NCI-H2196 treated with DMSO at 0.1 percent for 48 hours (cell line): ENCODE results near the gene SSH2.
"Not testable (repeated sequence)": the region's sequence is repeated elsewhere in the genome, so short reads cannot be mapped to it uniquely, and the experiment has no call there.

ENCODE experiments used
- DNase-seq: peaks from one replicate; lab custom pipeline; 2025; ENCODE audit not compliant: unreplicated experiment; lab: John Stamatoyannopoulos, UW

Gene SSH2, protein sequence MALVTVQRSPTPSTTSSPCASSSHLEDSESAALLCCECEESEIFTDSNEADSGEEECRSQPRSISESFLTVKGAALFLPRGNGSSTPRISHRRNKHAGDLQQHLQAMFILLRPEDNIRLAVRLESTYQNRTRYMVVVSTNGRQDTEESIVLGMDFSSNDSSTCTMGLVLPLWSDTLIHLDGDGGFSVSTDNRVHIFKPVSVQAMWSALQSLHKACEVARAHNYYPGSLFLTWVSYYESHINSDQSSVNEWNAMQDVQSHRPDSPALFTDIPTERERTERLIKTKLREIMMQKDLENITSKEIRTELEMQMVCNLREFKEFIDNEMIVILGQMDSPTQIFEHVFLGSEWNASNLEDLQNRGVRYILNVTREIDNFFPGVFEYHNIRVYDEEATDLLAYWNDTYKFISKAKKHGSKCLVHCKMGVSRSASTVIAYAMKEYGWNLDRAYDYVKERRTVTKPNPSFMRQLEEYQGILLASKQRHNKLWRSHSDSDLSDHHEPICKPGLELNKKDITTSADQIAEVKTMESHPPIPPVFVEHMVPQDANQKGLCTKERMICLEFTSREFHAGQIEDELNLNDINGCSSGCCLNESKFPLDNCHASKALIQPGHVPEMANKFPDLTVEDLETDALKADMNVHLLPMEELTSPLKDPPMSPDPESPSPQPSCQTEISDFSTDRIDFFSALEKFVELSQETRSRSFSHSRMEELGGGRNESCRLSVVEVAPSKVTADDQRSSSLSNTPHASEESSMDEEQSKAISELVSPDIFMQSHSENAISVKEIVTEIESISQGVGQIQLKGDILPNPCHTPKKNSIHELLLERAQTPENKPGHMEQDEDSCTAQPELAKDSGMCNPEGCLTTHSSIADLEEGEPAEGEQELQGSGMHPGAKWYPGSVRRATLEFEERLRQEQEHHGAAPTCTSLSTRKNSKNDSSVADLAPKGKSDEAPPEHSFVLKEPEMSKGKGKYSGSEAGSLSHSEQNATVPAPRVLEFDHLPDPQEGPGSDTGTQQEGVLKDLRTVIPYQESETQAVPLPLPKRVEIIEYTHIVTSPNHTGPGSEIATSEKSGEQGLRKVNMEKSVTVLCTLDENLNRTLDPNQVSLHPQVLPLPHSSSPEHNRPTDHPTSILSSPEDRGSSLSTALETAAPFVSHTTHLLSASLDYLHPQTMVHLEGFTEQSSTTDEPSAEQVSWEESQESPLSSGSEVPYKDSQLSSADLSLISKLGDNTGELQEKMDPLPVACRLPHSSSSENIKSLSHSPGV (N-terminal part only)

DNA sequence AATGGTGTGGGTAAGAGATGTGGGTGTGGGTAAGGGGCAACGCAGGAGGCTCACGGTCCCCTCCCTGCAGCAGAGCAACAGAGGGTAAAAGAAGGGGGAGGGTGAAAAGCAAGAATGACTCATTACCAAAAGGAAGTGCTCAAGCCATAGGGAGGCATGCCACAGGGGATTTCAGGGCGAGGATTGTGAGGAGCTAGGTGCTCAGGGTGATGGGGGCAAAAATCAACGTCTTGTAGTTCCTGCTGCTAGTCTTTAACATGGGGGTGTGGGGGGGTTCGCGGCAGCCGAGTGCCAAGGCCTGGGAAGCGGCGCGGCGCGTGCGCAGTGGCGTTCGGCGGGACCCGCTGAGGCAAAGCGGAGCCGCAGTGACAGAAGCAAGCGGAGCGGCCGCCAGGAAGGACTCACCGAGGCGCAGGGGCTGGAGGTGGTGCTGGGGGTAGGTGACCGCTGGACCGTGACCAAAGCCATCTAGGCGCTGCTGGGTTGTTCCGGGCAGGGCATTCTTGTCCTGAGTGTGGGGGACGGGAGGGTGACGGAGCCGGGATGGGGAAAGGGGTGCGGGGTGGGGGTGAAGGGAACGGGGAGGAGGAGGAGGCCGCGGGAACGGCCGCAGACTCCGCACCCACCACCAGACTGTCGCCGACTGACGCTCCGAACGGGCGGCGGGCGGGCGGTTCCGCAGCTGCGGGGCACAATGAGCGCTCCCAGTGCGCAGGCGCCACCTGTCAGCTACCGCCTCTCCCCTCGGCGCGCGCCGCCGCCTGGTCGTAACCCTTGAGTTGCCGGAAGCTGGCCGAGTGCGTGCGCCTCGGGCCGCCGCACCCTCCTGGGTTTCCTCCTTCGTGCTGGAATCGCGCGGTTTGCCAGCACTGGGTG is at the start of gene SSH2:
SSH2 (minus strand) TSS at position 696 of the 876 bp plus-strand sequence; CDS start at position 468, 228 bp downstream.
- DNase-seq, result peak; percentile 54

DNA sequence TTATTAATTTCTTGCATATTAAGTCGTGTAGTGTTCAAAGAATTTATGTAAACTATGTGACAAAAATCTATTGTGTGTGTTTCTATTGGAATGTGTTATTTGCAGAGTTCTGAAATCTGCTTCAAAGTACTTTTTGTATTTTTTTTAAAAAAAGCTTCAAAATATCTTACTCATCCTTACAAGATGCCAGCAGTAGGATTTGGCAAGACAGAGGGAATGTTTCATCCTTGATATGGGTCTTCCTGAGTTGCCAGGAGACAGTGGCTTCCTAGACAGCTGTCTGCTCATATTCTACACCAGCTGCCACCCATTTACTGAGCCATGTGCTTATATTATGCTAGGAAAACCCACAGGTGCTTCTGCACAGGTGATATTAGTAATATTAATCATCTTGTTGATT is 47.8 kb upstream of the SSH2 start:
- no peak for DNase-seq

DNA sequence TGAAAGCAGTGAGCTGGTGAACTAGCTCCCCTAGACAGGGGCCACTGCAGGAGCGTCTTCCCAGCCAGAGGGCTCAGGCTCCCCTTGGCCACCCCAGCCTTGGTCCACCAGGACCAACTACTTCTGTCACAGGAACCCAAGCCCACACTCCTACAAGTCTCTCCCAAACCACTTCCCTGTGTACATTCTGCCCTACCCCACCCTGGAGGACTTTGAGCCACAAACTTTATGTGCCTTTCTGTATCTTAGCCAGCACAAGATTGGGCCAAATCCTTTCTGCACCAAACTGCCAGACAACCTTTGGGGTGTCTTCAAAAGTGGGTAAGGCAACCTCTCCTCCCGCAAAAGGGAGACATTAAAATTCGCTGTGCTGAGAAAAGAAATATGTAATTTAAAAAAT is 43.0 kb upstream of the SSH2 start:
- no peak for DNase-seq

DNA sequence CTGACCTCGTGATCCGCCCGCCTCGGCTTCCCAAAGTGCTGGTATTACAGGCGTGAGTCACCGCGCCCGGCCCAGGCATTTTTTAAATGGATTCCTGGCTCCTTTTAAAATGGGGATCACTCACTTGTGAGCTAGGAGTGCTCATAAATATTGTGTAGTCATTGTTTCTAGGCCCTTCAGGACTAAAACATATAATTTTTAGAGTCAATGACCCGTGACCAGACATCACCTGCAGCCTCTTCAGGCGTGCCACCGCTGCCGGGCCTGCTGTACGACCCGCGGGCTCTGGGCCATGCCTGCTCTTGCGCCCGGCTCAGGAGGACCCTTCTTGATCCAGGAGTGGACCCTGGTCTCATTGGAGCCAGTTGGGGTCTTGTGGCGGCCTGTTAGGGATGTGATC is 42.2 kb upstream of the SSH2 start:
- no peak for DNase-seq

DNA sequence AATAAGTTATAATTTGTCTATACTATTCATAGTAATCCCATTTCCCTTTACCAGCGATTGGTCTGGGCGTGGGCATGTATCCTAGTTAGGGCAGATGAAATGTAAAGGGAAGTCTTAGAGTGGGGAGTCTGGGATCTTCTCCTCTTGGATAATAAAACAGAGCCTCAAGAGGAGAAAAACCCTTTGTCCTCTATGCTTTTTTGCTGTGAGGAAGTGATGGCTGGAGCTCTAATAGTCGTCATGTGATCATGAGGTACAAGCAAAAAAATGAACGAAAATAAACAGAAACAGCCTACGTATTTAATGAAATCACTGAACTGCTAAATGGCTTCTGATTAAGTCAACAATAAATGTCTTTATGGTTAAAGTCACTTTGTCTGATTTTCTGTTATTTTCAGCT is 38.2 kb upstream of the SSH2 start:
- no peak for DNase-seq

DNA sequence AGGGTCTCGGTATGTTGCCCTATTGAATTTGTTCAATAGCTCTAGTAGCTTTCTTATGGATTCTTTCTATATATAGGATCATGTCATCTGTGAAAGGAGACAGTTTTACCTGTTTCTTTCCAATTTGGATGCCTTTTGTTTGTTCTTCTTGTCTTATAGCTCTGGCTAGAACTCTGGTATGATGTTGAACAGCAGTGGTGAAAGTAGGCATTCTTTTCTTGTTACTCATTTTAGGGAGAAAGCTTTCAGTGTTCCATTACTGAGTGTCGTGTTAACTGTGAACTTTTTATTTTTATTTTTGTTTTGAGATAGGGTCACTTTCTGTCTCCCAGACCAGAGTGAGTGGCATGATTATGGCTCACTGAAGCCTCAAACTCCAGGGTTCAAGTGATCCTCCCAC is 32.6 kb upstream of the SSH2 start:
- DNase-seq, result no peak

DNA sequence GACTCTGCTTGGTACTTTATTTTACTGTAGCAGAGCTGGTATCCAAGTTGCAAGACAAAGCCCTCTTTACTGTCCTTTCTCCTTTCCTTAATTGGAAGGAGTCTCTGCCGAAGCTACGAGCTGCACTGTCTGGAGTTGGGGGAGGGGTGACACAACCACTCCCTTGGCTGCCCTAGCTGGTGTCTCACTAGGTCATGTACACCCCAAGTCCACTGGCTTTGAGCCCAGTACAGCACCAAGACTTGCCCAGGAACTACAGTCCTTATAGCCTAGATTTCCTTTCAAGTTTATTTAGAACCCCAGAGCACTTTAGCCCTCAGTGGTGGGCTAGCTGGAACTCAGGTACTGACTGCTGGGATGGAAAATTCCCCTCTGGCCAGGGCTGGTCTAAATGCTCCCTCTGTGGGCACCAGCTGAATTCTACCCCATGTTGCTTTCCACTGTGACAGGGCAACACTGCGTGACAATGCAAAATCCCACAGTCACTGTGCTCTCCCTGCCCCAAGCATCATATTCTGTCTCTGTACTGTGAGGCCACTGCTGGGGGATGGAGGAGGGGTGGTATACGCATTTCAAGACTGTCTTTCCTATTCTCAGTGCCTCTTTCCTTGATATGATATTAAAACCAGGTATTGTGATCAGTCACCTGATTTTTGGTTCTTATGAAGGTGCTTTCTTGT is 29.8 kb upstream of the SSH2 start:
- DNase-seq, result no peak

DNA sequence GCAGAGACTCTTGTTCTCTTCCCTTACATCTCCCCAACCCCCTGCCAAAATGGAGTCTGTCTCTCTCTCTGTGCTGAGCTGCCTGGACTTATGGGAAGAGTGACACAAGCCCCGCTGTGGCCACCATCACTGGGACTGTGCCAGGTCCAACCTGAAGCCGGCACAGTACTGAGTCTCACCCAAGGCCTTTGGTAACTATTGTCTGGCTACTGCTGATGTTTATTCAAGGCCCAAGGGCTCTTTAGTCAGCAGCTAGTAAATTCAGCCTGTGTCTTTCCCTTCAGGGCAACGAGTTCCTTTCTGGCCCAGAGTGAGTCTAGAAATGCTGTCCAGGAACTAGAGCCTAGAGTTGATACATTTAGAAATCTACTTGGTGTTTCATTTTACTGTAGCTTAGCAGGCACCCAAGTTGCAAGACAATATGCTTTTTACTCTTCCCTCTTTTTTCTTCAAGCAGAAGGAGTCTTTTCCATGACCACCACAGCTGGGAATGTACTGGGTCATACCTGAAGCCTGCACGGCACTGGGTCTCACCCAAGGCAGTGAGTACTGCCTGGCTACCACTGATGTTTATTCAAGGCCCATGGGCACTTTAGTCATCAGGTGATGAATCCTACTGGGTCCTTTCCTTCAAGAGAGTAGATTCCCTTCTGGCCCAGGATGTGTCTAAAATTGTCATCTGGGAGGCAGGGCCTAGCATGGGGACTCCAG is 29.1 kb upstream of the SSH2 start:
- no peak for DNase-seq

DNA sequence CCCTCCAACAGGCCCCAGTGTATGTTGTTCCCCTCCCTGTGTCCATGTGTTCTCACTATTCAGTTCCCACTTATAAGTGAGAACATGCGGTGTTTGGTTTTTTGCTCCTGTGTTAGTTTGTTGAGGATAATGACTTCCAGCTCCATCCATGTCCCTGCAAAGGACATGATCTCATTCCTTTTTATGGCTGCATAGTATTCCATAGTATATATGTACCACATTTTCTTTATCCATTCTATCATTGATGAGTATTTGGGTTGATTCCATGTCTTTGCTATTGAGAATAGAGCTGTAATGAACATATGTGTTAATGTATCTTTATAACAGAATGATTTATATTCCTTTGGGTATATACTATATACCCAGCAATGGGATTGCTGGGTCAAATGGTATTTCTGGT is 27.5 kb upstream of the SSH2 start:
- not testable (repeated sequence) for DNase-seq

DNA sequence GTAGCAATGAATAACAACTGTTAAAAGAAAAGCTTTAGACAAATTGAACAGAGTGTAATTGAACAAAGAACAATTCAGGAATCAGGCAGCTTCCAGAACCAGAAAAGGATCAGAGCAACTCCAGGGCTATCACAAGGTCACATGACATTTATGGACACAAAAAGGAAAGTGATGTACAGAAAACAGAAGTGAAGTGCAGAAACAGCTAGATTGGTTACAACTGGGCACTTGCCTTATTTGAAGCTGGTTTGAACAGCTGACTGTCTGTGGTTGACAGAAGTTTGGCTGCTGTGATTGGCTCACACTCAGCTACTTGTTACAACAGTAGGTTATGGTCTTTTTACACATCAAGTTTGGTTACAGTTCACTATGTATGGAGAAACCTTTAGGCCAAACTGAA is 26.2 kb upstream of the SSH2 start:
- no peak for DNase-seq

DNA sequence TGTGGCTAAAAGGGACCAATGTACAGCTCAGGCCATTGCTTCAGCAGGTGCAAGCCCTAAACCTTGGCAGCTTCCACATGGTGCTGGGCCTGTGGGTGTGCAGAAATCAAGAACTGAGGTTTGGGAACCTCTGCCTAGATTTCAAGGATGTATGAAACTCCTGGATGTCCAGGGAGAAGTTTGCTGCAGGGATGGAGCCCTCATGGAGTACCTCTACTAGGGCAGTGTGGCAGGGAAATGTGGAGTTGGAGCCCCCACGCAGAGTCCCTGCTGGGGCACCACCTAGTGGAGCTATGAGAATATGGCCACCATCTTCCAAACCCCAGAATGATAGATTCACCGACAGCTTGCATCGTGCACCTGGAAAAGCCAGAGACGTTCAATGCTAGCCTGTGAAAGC is 24.4 kb upstream of the SSH2 start:
- no peak for DNase-seq

DNA sequence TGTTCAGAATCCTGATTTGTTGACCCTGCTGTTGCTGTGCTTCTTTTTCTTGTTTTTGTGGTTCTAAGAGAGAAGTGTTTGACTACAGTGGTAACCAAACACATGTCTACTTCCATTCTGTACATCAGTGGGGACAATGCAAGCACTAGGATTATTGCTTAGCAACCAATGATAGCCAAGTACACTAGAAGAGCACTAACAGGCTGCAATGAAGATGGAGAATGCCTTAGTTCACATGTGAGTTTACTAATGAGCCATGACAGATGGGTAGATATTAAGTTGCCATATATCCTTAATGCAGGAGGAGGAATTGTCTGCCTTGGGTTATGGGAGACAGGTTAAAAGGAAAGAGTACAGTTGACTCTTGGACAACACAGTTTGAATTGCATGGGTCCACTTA is 19.7 kb upstream of the SSH2 start:
- no peak for DNase-seq

DNA sequence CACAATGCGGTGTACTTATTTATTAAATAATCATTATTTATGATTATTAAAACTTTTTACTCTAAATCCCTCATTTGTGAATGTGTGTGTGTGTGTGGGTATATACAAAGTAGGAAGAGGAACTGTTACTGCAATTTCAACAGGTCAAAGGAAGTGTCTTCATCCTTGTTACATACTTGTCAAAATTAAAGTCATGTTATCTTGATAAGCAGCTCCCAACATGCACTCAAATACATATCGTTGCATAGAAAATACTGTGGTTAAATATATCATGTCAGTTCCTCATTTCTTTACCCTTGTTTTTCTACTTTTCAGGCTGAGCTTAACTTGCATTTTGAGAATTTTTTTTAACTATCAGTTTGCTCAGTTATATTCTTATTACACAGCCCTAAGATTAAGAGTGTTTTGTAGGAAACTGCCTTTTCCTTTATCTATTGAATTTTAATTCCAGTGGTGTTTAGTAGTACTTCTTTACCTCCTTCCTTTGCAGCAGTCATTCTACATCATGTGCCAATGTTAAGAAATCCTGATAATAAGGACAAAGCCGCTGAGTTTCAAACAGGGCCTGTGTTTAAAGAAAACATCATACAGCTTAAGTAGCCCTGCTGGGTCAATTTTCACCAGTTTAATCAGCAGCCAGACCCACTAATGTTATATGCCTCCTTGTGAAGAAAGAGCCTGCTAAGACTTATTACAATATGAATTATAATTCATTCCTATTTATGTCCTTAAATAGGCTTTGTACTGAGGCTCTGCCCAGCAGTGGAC is 18.6 kb upstream of the SSH2 start:
- DNase-seq, result no peak

DNA sequence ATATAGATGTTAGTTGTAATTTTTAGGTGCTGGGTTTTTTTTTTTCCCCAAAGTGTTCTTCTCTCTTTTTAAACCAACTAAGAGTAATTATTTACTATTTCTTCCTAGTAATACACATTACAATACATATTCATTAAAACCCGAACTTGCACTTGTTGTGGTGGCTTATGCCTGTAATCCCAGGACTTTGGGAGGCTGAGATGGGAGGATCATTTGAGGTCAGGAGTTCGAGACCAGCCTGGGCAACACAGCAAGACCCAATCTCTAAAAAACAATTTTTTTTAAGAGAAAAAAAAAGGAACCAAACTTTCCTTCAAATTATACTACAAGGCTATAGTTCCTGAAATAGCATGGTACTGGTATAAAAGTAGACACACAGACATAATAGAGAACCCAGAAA is 15.3 kb upstream of the SSH2 start:
- no peak for DNase-seq

DNA sequence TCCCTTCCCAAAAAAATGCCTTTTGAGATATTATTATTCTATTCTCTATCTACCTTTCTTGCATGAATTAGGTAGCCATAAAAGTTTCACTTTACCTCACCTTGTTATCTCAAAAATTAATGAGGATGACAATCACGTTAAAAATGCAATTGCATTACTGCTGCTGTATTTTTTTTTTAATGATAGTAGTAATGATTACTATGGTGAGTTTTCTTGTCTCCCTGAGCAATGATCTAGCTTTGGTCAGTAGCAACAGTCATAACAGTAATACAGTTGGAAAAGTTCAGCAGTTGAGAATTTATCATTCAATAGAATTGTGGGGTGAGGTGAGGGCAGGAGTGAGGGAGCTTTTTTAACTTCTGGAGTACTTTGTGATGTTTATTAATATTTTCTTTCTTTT is 11.3 kb upstream of the SSH2 start, which contains the start of gene EFCAB5:
EFCAB5 (plus strand) TSS at position 301 of the 400 bp plus-strand sequence. CDS start 163 bp downstream, outside the sequence.
- no peak for DNase-seq

DNA sequence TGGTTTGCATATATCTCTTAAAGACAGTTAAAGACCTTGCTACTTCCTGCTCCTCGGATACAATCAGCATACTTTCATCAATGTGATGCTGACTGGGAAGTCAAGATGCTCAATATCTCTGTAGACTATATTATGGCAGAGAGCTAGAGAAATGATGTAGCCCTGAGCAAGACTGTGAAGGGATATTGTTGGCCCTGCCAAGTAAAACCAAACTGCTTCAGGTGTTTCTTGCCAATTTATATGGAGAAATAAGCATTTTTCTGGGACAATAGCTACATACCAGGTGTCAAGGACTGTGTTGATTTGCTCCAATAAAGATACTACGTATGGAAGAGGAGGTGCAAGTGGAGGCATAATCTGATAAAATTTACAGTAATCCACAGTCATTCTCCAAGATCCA is 6.7 kb upstream of the SSH2 start:
- DNase-seq, result no peak

DNA sequence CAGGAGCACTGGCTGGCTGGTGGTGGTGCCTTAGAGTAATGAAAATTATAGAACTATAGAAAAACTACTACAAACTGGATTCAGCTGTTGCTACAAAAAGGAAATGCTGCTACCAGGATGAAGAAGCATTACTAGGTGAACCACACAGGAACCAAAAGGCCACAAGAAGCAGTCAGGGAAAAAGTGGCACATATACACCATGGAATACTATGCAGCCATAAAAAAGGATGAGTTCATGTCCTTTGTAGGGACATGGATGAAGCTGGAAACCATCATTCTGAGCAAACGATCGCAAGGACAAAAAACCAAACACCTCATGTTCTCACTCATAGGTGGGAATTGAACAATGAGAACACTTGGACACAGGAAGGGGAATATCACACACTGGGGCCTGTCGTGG is 5.9 kb upstream of the SSH2 start:
- DNase-seq, result not testable (repeated sequence)

DNA sequence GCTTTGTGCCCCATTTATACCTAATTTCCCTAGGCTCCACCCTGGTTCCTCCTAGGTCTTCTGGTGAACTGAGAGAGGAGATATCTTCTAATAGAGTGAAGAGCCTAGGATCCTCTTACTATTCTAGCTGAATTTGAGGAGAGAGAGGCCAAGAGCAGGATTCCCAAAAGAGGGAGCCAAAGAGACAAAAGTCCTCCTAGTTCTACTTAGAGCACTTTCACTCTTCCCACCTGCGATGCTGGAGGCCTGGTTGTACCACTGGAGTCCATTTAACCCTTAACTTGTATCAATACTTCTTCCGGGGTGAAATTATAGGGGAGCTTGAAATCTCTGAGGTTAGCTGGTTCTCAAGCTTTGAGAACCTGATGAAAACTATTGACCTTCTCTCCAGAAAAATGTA is 3.4 kb upstream of the SSH2 start:
- no peak for DNase-seq
